ENCODE measurements around the gene CHCHD3.

- TF ChIP-seq POLR2A (IDR thresholded peaks at IDR 0.05) (no peak), CTCF (IDR thresholded peaks at IDR 0.05) (no peak)
Observed at GRCh38 chr7:132756484-132756990, 325.4 kb downstream of the CHCHD3 start.

Measured in thyroid gland (tissue), 4 donors.